Neural crest cell (in vitro differentiated cells): Measurements from ENCODE around the gene BICRA. TPM values are rescaled to one million over a fixed set of nuclear protein-coding genes. Genes with fewer than 3 reads are reported as not detected.
"Not testable (repeated sequence)": the region's sequence is repeated elsewhere in the genome, so short reads cannot be mapped to it uniquely, and the experiment has no call there.

Experiments used
- DNase-seq: peaks from one replicate; pipeline ENCODE4 v3.0.0; 2021; ENCODE audit warnings: low read depth, mixed read lengths, low spot score
- H3K27ac Mint-ChIP-seq: one replicate; pipeline ENCODE4 v1.8.0; 2021; ENCODE audit warnings: mild to moderate bottlenecking, mixed read lengths; ENCODE audit not compliant: unreplicated experiment
- H3K27me3 Mint-ChIP-seq: 2 replicates; pipeline ENCODE4 v1.8.0; 2021; ENCODE audit warnings: low read depth, mild to moderate bottlenecking, mixed read lengths
- H3K36me3 Mint-ChIP-seq: 2 replicates; pipeline ENCODE4 v1.8.0; 2021; ENCODE audit warnings: low read depth, mild to moderate bottlenecking, mixed read lengths
- H3K4me1 Mint-ChIP-seq: 2 replicates; pipeline ENCODE4 v1.8.0; 2021; ENCODE audit warnings: mixed read lengths
- H3K4me3 Mint-ChIP-seq: one replicate; pipeline ENCODE4 v1.8.0; 2021; ENCODE audit warnings: mild to moderate bottlenecking, mixed read lengths
- H3K9me3 Mint-ChIP-seq: 2 replicates; pipeline ENCODE4 v1.8.0; 2021; ENCODE audit warnings: mixed read lengths
- CTCF ChIP-seq: fragments of 200-600 bp; sonication (generic); conservative IDR thresholded peaks from 2 replicates; pipeline ENCODE4 v1.5.0; 2021; ENCODE audit warnings: antibody characterized with exemption, mild to moderate bottlenecking
- total RNA-seq: library from RNA; stranded (reverse); gene quantifications from 2 replicates; pipeline ENCODE4 v1.2.1, GENCODE V29; 2021

Gene BICRA
- total RNA-seq, 1 donor from 2014 or later, result 28.9 TPM

- Mint-ChIP-seq H3K9me3 (peaks cover 5% of the 10 kb centered on the region), H3K27ac (no peak overlapping the region), H3K36me3 (no peaks in the 10 kb centered on the region), H3K4me1 (no peaks in the 10 kb centered on the region), H3K27me3 (peaks cover 4% of the 10 kb centered on the region), H3K4me3 (no peak overlapping the region)
- no peak for TF ChIP-seq CTCF
- DNase-seq, result no peak
These were observed 21.6 kb upstream of the BICRA start for GRCh38 chr19:47587295-47587694.

DNA sequence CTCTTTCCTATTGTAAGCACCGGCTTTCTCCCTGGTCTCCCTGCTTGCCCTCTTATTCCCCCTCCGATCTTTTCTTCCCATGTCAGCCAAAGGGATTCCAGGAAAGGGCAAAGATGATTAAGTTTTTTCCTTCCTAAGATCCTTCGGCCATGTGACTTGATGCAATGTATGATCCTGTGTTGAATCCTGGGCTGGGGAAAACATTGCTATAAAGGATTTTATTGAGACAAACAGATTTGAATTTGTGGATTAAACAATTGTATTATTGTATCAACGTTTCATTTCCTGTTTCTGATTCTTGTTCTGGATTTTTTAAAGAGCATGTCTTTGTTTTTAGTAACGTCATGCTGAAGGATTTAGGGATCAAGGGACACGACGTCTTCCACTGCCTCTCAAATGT, 19.1 kb upstream of the BICRA start:
- no peak for DNase-seq
- Mint-ChIP-seq H3K9me3 (peaks cover 5% of the 10 kb centered on the region), H3K4me1 (no peaks in the 10 kb centered on the region), H3K4me3 (no peak overlapping the region), H3K36me3 (no peaks in the 10 kb centered on the region), H3K27ac (no peak overlapping the region), H3K27me3 (no peaks in the 10 kb centered on the region)
- no peak for TF ChIP-seq CTCF

- Mint-ChIP-seq H3K4me3 (no peak overlapping the region), H3K27ac (no peak overlapping the region), H3K4me1 (peaks cover 7% of the 10 kb centered on the region), H3K27me3 (peaks cover 11% of the 10 kb centered on the region), H3K9me3 (no peaks in the 10 kb centered on the region), H3K36me3 (no peaks in the 10 kb centered on the region)
- DNase-seq, result no peak
- no peak for TF ChIP-seq CTCF
These were observed 15.1 kb upstream of the BICRA start for GRCh38 chr19:47593860-47594259.

DNA sequence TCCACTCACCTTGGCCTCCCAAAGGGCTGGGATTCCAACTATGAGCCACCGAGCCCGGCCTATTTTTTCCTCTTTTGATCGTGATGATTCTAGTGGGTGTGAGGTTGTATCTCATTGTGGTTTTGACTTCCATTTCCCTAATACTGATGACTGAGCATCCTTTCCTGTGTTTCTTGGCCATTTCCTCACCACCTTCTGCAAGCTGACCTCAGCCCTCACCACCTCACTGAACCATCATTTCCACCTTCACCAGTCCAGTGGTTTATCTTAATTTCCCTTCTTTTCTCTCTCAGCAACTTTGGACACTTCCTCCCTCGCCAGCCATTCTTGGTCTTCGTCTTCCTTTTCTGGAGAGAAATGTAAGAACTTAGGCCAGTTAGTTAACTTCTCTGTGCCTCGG, 13.0 kb upstream of the BICRA start:
- H3K27ac Mint-ChIP-seq, result no peak overlapping the region
- no peaks in the 10 kb centered on the region for H3K36me3 Mint-ChIP-seq
- H3K4me3 Mint-ChIP-seq, result no peak overlapping the region
- no peaks in the 10 kb centered on the region for H3K9me3 Mint-ChIP-seq
- DNase-seq, result no peak
- no peak for TF ChIP-seq CTCF
- peaks cover 15% of the 10 kb centered on the region for H3K4me1 Mint-ChIP-seq
- H3K27me3 Mint-ChIP-seq, result peaks cover 24% of the 10 kb centered on the region

- Mint-ChIP-seq H3K36me3 (no peaks in the 10 kb centered on the region), H3K27ac (no peak overlapping the region), H3K4me3 (peak overlapping the region; percentile 52), H3K4me1 (peaks cover 15% of the 10 kb centered on the region), H3K27me3 (peaks cover 39% of the 10 kb centered on the region), H3K9me3 (no peaks in the 10 kb centered on the region)
- DNase-seq, result no peak
- TF ChIP-seq CTCF, result no peak
These were observed 10.3 kb upstream of the BICRA start for GRCh38 chr19:47598407-47599349.

- DNase-seq, H3K36me3 Mint-ChIP-seq, H3K9me3 Mint-ChIP-seq, H3K27ac Mint-ChIP-seq: not testable (repeated sequence)
- H3K27me3 Mint-ChIP-seq, result peaks cover 47% of the 10 kb centered on the region
- H3K4me3 Mint-ChIP-seq, result peak overlapping the region; percentile 44
- H3K4me1 Mint-ChIP-seq, result peaks cover 15% of the 10 kb centered on the region
These were observed 9.2 kb upstream of the BICRA start for GRCh38 chr19:47599671-47600245.
